ENCODE results near the gene CNKSR1. TPM values are rescaled to one million over a fixed set of nuclear protein-coding genes. Genes with fewer than 3 reads are reported as not detected.

CNKSR1 gene, protein sequence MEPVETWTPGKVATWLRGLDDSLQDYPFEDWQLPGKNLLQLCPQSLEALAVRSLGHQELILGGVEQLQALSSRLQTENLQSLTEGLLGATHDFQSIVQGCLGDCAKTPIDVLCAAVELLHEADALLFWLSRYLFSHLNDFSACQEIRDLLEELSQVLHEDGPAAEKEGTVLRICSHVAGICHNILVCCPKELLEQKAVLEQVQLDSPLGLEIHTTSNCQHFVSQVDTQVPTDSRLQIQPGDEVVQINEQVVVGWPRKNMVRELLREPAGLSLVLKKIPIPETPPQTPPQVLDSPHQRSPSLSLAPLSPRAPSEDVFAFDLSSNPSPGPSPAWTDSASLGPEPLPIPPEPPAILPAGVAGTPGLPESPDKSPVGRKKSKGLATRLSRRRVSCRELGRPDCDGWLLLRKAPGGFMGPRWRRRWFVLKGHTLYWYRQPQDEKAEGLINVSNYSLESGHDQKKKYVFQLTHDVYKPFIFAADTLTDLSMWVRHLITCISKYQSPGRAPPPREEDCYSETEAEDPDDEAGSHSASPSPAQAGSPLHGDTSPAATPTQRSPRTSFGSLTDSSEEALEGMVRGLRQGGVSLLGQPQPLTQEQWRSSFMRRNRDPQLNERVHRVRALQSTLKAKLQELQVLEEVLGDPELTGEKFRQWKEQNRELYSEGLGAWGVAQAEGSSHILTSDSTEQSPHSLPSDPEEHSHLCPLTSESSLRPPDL
- total RNA-seq: 1.5 and 3.4 TPM in 2 replicates

DNA sequence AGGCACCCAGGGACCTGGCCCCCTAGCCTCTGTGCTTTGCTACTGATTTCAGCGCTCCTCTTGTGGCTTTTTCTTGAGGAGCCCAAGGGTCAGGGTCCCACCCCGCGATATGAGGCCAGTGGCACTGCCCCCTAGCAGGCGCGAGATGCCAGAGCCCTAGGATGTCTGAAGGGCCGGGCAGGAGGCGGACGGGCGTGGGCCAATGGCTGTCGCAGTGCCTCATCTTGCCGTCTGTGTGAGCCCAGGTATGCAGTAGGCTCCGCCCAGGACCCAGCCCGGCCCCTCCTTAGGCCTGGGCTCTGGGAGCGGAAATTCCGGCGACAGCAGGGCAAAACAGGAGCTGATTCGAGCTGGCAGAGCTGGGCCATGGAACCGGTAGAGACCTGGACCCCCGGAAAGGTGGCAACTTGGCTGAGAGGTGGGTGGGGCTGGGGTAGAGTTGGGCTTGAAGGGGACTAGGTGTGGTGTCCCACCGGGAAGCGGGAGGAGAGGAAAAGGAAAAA, at the start of gene CNKSR1:
Gene CNKSR1, plus strand, starts transcription at position 310 of the 503 bp plus-strand sequence. Its CDS starts 57 bp downstream, at position 367.

DNA sequence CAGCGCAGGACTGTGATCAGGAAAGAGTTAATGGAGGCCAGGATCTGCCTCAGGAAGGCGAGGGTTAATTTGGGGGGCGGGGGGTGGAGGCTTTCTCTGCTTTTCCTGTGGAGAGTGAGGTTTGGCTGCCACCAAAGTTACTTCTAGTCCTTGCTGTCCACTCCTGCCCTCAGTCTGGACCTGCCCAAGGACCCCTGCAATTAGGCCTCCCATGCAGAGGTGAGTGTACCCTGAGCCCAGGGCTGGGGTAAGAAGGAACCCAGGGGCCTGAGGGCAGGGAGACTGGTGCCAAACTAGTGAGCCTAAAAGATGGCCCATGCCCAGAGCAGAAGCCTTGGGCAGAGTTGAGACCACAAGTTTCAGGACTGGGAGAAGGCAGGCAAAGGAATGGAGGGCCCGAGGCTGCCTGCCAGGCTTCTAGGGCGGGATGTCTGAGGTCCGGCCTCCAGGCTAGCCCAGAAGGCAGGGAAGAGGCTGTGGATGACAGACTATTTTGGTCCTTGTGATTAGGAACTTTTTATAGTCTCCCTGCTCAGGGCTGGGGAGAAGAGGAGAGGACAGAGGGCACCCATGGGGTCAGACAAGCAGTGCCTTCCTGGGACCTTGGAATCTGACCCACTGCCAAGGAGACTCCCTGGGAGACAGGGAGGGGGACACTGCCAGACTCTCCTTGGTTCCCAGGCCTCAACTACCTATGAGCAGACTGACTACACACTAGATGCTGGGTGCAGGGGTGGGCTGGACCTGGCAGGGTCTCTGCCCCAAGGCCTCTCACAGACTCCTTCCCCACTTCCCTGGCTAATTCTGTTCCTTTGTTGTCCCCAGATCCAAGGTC, 18.2 kb upstream of the CNKSR1 start, which contains the start of gene FAM110D:
Gene FAM110D, plus strand, starts transcription at position 172 of the 835 bp plus-strand sequence. CDS start 2,213 bp downstream, outside the sequence.

DNA sequence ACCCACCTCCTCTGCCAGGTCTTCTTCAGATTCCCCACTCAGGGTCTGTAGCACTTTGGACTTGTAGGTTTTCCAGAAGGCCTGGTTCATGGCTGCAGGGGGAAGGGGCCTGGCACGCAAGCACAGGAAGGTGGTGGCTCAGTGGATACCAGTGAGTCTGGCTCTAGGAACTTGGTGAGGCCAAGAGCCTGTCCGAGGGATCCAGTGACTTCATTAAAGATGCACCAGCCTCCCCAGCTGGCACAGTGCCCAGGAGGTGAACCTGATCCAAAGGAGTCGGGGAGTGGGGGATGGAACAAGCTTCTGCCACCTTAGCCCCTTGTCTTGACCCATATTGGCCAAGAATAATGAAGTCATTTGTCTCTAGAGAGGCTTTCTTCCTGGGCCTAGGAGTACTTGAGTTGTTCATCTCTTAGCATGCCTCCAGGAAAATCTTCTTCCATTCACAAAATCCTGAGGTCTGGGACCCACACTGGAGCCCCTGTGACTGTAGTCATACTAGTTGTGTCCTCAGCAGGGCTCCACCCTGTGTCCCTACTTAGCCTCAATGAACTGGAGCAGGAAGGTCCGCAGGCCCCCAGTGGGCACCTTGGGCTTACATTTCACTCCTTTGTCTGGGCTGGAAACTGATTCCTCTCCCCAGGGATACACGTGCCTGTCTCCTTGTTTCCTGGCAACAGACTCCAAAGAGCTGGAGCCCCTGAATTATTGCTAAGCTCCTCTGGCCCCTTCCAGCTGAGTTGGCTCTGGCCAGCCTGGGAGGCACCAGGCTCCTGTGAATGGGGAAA, 8.7 kb upstream of the CNKSR1 start, which contains the start of gene C1orf232:
Gene C1orf232, minus strand, starts transcription at position 554 of the 788 bp plus-strand sequence. Its CDS starts 464 bp downstream, at position 90.

DNA sequence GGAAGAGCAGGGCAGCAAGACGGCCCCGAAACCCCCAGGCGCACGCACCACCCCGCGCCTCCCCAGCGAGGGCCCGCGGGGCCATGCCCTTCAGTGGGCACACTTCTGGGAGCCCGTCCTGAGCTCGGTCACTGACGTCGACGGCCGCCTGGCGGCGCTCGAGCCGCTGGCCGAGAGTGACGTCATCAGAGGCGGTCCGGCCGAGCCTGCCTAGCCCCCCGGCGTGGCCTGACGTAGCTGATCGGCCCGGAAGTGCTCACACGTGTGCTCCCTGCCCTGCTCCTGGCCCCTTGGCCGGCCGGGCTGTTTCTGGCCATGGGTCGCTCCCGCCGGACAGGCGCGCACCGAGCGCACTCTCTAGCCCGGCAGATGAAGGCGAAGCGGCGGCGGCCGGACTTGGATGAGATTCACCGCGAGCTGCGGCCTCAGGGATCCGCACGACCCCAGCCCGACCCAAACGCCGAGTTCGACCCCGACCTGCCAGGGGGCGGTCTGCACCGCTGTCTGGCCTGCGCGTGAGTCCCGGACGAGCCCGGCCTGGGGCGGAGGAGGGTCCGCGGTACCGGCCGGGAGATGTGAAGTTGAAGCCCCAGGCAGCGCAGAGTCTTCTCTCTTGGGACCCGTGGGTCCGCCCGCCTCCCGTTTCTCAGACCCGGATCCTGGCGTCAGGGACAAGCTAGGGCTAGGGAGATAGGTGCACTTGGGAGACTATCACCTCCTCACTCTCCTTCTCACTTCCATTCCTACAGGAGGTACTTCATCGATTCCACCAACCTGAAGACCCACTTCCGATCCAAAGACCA, 7.4 kb upstream of the CNKSR1 start, which contains the start of gene ZNF593:
Gene ZNF593, plus strand, starts transcription at position 240 of the 803 bp plus-strand sequence. Its CDS starts 76 bp downstream, at position 316.

DNA sequence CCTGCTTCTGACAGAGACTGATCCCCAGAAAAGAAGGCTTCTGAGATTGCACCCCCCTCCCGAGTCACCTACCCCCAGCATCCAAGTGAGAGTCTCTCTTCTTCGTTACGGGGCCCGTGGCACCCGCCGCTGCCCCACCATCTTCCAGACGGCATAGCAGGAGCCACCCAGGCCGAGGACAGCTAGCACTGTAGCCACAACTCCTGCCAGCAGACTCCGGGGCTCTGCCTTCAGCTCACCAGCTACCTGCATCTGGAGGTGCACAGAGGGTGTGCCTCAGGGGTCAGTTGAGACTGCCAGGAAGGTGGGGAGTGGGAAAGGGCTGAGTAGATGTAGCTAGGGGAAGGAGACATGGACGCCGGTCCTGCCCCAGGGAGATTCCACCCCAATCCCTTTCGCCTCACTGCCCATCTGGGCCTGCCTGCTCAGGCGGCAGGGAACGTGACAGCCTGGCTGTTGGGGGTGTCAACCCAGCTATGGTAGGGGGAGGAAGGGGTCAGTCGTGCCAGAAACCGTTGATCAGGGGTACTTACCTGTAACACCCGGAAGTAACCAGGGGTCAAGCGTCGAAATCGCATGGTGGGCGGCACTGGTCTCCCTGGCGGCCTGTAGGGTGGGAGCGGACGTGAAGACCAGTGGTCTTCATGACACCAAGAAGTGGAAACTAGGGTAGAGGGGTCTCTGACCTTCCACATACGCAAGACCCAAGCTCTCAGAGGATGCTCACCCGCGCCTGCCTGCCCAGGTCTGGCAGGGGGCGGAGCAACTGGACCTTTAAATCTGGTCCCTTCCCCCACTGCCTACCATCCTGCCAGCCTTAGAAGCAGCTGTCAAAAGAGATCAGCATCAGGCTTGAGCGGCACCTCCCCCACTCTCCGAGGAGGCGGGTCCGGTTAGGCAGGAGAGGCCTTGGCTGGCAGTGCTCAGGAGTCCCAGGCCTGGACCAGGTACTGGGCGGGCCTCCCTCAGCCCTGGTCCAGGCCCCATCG, 5.9 kb upstream of the CNKSR1 start, which contains the start of gene ZNF593OS:
Gene ZNF593OS, minus strand, starts transcription at position 749 of the 989 bp plus-strand sequence. Its CDS starts 171 bp downstream, at position 578.

DNA sequence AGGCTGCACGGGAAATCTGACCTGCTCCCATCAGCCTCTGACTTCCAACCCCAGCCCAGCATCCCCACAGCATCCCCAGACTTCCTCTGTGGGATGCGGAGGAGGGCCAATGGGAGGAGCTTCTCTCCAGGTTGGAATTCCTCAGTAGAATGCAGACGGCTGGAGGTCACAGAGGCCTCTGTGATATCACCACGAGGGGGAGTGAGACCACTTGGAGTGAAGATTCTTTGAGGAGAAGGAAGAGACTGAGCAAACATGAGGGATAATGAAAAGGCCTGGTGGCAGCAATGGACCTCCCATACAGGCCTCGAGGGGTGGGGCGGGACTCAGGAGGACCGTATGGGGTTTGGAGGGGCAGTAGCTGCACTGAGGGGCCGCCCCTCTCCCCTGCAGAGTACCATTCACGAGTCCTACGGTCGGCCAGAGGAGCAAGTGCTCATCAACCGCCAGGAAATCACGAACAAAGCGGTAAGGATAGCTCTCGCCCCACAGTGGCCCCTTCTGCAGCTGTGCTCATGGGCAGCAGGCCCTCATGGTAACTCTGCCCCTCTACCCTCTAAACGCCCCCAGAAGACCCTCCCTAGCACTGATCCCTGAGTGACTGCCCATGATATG, 13.2 kb downstream of the CNKSR1 start, which contains the start of gene CATSPER4:
Gene CATSPER4, plus strand, starts transcription at position 230 of the 615 bp plus-strand sequence. Its CDS starts 26 bp downstream, at position 256.

DNA sequence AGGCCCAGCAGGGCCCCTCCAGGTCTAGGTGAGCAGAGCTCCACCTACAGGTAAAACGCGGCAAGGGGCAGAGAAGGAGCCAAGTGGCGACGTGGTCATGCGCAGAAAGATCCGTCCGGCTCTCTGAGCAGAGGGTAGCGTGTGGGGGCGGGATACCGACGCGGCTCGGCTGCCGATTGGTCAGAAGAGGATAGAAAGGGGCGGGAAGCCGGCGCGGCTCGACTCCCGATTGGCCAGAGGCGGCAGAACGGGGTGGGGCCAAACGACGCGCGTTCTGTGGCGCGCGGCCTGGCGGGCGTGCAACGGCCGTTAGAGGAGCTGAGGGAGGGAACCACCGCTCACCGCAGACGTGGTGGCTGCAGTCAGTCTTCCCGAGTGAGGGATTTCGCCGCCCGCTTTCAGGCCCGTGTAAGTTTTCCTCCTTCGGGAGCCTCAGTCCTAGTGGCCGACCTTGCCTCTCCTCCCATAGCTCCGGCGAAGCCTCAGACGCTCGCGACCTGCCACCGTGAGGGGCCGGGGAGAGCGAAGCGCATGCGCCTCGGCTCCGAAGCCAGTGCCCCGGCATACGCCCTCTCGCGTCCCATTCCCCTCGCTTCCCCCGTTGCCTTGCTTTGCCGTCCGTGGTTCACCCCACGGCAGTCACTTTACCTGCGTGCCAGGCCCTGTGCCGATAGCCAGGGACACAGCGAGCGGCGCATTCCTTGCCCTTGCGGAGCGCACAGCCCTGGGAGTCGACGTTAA, 56.8 kb downstream of the CNKSR1 start, which contains the start of gene CEP85:
Gene CEP85, plus strand, starts transcription at position 298 of the 741 bp plus-strand sequence. CDS start 5,584 bp downstream, outside the sequence.

Other genes starting within 250 kb of the CNKSR1 start
- 9.4 and 9.6 TPM in 2 replicates for gene PAFAH2, start 179.4 kb upstream of the CNKSR1 start, total RNA-seq
- 0.65 and 2.3 TPM in 2 replicates for gene EXTL1, start 155.7 kb upstream of the CNKSR1 start, total RNA-seq
- 0.38 TPM in 1 of 2 replicates, not detected in the other for gene SLC30A2, start 131.4 kb upstream of the CNKSR1 start, total RNA-seq
- gene TRIM63, start 109.9 kb upstream of the CNKSR1 start, total RNA-seq: 0.38 TPM in 1 of 2 replicates, not detected in the other
- 2.0 and 2.9 TPM in 2 replicates for gene PDIK1L, start 65.7 kb upstream of the CNKSR1 start, total RNA-seq
- 0.25 TPM in 1 of 2 replicates, not detected in the other for gene FAM110D, start 18.4 kb upstream of the CNKSR1 start, total RNA-seq
- not detected in 2 replicates for gene C1orf232, start 8.5 kb upstream of the CNKSR1 start, total RNA-seq
- gene ZNF593, start 7.6 kb upstream of the CNKSR1 start, total RNA-seq: 103 and 117 TPM in 2 replicates
- 0.13 TPM in 1 of 2 replicates, not detected in the other for gene ZNF593OS, start 5.7 kb upstream of the CNKSR1 start, total RNA-seq
- not detected in 2 replicates for gene CATSPER4, start 13.1 kb downstream of the CNKSR1 start, total RNA-seq
- 4.9 and 17.8 TPM in 2 replicates for gene CEP85, start 56.7 kb downstream of the CNKSR1 start, total RNA-seq
- 121 and 161 TPM in 2 replicates for gene SH3BGRL3, start 102.6 kb downstream of the CNKSR1 start, total RNA-seq
- gene UBXN11, start 129.1 kb downstream of the CNKSR1 start, total RNA-seq: 3.6 and 8.7 TPM in 2 replicates
- gene CD52, start 140.5 kb downstream of the CNKSR1 start, total RNA-seq: not detected in 2 replicates
- gene CRYBG2, start 176.6 kb downstream of the CNKSR1 start, total RNA-seq: 0.16 and 0.25 TPM in 2 replicates
- gene ZNF683, start 195.3 kb downstream of the CNKSR1 start, total RNA-seq: not detected in 2 replicates
- gene LIN28A, start 233.3 kb downstream of the CNKSR1 start, total RNA-seq: 0.38 TPM in 1 of 2 replicates, not detected in the other